Germinal center (tissue), 1 donor: Measurements from ENCODE around the gene ZNF865.

Source experiments
- DNase-seq: peaks from one replicate; pipeline ENCODE4 v3.0.0; 2012; ENCODE audit warnings: mixed read lengths, low spot score

The ZNF865 gene

GRCh38 chr19:55644842-55645511, 39.5 kb downstream of the ZNF865 start:
- DNase-seq, result peak; percentile 49

- no peak for DNase-seq
These were observed 40.0 kb downstream of the ZNF865 start for GRCh38 chr19:55645512-55645881.

DNA sequence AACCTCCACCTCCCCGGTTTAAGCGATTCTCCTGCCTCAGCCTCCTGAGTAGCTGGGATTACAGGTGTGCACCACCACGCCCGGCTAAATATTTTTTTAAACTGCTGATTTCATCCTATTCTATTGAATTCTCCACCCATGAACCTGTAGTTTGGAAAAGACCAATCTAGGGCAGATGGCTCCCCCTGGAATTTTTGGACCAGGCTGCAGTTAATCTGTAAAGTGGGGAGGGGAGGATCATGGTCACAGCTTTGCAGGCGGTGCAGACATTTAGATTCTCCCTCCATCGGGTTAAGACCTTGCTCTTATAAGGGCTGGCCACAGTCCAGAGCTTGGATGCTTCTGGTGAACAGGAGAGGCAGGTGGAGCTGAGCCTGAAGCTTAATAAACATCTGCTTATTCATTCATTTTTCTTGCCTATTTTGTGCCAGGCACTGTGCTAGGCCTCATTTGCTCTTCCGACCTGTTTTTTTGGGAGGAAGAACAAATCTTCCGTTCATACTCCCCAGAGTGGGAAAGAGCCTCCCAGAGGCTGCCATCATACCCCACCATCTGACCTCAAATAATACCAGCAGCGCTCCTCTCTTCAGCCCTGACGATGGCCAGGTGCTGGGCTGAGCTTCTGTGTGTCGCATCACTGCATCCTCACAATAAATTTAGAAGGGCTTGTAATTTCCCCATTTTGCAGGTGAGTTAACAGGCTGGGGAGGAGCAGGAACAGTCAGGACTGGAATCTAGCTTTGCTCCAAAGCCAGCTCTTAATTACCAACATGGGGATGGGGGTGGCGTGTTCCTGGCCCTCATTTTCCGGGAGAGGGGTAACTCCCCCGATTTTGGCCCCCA, 41.7 kb downstream of the ZNF865 start:
- peak; percentile 73 for DNase-seq

GRCh38 chr19:55647732-55648584, 42.5 kb downstream of the ZNF865 start, which contains the start of gene CCDC106:
TSS of gene CCDC106 (plus strand) at chr19:55648212. CDS start at chr19:55649047, 835 bp downstream.
- DNase-seq, result peak; percentile 54

DNA sequence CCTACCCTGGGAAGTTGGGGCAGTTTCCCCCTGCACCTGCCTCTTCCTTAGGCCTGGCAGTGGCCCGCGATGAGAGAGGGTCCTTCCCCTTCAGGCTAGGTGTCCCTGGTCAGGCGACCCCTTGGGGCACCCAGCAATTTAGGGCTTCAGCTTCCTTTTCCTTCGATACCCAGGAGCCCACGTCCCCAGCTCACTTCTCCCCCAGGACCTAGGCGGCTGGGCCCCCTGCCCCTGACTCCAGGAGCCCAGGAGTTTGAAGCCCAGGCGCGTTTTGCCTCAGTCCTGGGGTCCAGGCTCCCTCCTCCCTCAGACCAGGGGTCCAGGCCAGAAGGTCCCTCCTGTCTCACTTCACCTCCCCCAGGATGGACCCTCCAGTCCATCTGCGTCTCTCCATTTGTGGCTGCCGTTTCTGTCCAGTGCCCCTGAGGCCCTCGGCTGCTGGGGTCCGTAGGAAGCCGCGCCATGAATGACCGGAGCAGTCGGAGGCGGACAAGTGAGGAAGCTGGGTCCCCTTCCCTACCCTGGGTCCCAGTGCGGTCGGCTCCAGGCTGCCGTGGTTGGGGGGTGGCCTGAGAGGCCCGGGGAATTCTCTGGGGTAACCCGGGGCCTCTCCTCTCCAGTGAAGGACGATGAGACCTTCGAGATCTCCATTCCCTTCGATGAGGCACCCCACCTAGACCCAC, 43.3 kb downstream of the ZNF865 start:
- no peak for DNase-seq

DNA sequence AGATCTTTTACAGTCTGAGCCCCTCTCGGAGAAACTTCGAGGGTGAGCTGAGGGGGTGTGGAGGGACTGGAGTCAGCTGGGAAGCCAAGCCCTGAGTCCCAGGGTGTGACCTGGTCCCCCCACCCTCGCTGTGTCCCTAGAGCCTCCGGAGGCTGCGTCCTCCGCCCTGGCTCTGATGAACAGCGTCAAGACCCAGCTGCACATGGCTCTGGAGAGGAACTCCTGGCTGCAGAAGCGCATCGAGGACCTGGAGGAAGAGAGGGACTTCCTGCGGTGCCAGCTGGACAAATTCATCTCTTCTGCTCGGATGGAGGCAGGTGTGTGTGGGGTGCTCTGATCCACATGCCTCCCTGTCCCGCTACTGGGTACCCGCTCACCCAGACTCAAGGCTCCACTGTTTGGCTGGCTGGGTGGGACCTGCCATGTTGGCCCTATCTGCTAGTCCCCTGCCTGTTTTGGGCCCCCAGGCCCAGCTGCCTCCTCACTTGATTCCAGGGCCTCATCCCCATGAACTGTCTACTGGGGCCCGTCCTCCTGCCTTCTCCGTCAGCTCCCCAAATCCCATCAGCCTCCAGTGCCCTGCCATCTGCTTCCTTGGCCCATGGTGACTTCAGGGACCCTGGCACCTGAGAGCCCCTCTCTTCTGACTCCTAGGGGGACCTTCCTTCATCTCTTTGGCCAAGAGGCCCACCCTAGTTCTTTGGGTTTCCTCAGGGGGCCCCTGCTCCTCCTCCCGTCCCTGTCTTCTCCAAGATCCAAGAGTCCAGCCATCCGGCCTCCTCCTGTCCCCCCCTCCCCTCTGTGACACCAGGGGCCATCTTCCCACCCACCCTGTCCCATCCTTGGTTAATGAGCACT, 44.0 kb downstream of the ZNF865 start:
- no peak for DNase-seq

DNA sequence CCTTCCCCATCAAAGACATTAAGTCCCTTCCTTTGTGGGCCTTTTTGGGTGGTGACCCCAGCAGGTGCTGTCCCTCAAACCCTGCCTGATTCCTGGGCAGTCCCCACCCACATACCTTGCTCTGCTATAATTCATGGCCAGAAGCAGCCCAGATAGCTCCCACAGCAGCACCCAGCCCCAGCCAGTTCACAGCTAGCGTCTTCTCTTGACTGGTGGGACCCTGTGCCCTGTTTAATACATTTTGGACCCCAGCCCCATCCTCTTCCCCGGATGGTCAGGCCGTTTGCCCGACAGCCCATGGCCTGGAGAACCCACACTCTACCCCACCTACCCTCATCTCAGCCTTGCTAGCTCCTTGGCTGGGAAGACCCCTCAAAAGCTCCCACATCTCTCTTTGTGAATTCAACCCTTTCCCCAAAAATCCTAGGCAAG, 44.7 kb downstream of the ZNF865 start:
- DNase-seq, result no peak

- DNase-seq, result no peak
These were observed 45.3 kb downstream of the ZNF865 start for GRCh38 chr19:55650602-55651230.

- no peak for DNase-seq
These were observed 45.8 kb downstream of the ZNF865 start for GRCh38 chr19:55651236-55651635.

GRCh38 chr19:55652311-55653128, 47.1 kb downstream of the ZNF865 start:
- no peak for DNase-seq

- peak; percentile 94 for DNase-seq
These were observed 48.3 kb downstream of the ZNF865 start for GRCh38 chr19:55653651-55654322.

- DNase-seq, result peak; percentile 89
These were observed 48.9 kb downstream of the ZNF865 start for GRCh38 chr19:55654323-55654867.

GRCh38 chr19:55654868-55655647, 49.6 kb downstream of the ZNF865 start, which contains the start of gene U2AF2:
TSS of gene U2AF2 (plus strand) at chr19:55655035. CDS start at chr19:55655105, 70 bp downstream.
- DNase-seq, result peak; percentile 95

DNA sequence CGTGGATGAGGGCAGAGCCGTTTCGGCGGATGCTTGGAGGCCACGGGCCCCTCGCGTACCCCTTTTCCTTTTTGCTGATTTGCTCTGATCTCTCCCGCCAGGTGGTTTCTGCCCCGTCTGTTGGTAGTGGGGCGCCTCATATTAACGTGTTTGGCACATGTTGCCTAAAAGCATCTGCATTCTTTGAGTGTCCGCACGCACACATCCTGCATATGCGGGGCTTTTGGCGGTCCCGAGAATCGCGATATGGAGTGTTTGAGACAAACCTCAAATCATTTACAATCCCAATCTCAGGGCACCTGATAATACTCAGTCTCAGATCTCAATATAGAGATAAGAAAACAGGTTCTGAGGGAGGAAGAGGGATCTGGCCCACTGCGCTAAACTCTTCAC, 50.2 kb downstream of the ZNF865 start:
- no peak for DNase-seq

- no peak for DNase-seq
These were observed 51.1 kb downstream of the ZNF865 start for GRCh38 chr19:55656552-55656951.

DNA sequence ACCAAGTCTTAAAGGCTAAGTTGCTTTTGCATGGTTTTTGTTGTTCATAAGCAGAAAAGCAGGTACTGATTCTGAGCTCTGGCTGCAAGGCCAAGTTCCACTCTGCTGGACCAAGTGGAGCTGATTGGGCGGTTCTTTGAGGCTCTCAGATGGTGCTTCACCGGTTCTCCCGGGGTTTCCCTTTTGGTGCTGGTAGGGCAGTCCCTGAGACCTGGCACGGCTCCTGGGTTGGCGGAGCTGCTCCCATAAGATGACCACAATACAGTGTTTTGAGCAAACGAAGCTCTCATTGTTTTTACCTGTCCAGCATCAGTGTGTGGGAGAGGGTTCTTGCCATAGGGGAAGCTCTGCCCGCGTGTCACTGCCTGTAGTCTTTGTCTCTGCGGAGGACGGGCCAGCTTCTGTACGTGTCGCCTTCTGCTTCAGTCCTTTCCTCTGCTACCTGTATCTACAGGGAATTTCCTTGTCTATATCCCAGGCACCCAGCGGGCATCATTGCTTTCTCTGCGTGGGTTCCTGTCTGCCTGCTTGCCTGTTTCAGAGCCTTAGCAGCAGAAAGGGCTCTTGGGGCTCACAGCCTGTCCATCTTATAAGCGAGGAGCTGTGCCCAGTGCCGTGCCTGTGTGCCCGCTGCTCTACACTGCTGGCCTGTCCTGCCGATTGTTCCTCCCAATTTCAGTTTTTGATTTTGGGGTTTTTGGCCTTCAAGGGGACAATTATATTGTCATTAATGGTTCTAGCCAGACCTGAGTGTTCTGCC, 51.7 kb downstream of the ZNF865 start:
- no peak for DNase-seq
